NCI-H446 treated with DMSO at 0.1 percent for 48 hours (cell line): Measurements from ENCODE around the gene XRN2.
"Not testable (repeated sequence)": the region's sequence is repeated elsewhere in the genome, so short reads cannot be mapped to it uniquely, and the experiment has no call there.

Source experiments
- DNase-seq: peaks from one replicate; lab custom pipeline; 2025; lab: John Stamatoyannopoulos, UW

XRN2 gene

GRCh38 chr20:21423712-21424111 lies 120.6 kb downstream of the XRN2 start:
- DNase-seq, result not testable (repeated sequence)

DNA sequence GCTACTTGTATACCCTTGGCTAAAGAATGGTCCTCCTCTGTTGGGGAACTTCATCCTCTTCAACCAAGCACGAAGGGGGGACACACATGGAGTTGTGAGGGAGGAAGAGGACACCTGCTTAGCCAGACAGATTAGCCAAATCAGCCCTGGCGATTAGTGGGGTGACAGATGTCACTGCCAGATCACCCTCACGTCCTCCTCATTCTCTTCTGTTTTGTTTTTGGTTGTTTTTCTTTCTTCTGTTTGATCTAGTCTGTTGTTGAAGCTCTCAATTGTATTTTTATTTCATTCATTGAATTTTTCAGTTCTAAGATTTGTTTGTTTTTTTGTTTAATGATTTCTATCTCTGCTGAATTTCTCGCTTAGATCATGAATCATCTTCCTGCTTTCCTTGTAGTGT lies 121.7 kb downstream of the XRN2 start:
- DNase-seq, result no peak

DNA sequence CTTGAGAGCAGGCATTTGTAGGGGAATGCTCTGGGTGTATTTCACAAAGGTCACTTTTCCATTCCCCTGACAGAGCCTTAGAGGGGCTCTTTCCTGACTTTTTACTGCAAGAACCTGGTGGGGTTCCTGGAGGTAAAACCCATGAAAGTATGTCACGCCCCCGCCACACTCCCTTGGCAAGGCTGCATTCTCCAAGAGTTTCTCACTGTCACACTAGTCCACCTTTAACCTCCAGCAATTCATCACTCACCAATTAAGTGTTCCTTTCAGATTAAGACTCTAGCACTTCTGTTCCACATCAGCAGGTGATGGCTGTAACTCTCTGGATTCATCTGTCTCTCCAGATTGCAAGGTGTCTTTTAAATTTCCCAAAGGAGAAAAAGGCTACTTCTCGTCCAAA lies 126.9 kb downstream of the XRN2 start:
- DNase-seq, result no peak

DNA sequence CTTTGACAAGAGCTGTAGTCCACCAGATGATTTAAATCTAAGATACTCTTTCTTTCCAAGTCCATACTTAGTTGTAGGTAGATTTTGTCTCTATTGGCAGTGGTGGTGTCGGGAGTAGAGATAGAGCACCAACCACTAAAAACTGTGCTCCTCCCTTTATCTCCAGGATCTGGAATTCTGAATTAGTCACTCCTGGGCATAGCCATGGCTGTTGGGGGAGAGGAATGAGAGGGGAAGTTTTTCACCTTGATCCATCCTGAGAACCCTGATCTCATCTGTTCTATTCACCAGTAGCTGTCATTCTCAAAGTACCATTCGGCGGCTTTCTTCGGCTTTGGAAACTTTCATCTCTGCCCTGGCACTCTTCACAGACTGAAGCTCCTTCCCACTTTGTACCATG lies 129.8 kb downstream of the XRN2 start:
- no peak for DNase-seq

DNA sequence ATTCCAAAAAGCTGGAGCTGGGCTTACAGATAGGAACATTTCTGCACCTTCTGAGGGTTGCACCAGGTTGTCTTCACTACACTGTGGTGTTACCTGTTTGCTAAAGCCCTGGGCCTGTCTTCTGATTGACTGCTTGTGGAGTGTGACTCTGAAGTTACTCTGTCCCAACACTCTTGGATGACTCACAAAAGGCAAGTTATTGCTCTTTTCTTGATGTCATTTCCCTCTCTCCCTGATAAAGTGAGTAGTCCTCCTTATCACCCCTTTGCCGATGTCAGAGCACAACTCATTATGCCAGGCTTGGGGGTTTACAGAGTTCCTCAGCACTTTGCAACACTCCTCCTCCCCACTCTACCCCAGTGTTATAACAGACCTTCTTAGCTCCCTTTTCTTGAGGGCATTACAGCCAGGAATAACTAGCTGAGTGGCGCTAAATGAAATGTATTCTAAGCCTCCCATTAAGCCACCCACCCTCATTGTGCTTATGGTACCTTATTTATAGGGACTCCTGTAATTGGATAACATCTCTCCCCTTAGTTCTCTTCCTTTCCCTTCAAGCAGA lies 130.3 kb downstream of the XRN2 start:
- DNase-seq, result no peak

GRCh38 chr20:21435576-21435975 lies 132.4 kb downstream of the XRN2 start:
- no peak for DNase-seq

- DNase-seq, result no peak
These were observed 133.1 kb downstream of the XRN2 start for GRCh38 chr20:21436205-21436604.

DNA sequence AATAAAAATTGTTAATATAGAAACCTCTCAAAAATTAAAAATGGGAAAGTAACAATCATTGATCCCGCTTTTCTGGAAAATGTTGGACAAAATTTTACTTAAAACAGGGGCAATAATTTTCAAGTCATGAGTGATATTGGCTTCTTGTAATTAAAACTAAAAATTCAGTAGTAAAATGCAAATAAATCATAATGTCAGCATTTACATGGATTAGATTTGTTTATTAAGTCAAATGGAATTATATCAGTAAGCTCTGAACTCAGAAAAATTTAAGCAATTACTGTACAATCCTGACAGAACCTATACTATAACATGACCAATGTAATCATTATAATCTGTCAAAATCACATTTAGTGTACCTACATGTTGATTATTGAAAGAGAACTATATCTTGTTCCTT lies 134.1 kb downstream of the XRN2 start:
- DNase-seq, result no peak

- DNase-seq, result no peak
These were observed 134.7 kb downstream of the XRN2 start for GRCh38 chr20:21437816-21438215.
